K562 (cell line): Measurements from ENCODE around the gene TOR1A. TPM values are rescaled to one million over a fixed set of nuclear protein-coding genes. Genes with fewer than 3 reads are reported as not detected.
A peak's percentile ranks its signal among the peaks of the same experiment; 100 is the strongest.

Experiments used
- ATAC-seq: fragments of 200-7000 bp; cut with Tn5 transposase; 3 replicates; pipeline ENCODE4 v1.9.1; 2020; ENCODE audit warnings: moderate library complexity
- BruUV-seq: library from RNA; stranded (reverse); fragments of 400-500 nt; replicated peaks from 2 replicates; lab custom pipeline; 2021; lab: Mats Ljungman, UMichigan
- CTCF ChIA-PET: fragments of 300-600 bp; formaldehyde crosslinking; extraction: SDS; loops from one replicate; lab custom pipeline; 2021; ENCODE audit warnings: low intra/inter-chr PET ratio; lab: Yijun Ruan, JAX
- POLR2A ChIA-PET: fragments of 300-600, 350-650 bp; sonication (Branson Sonifier 250); formaldehyde crosslinking; extraction: SDS; loops from one replicate; lab custom pipeline; 2021; ENCODE audit warnings: antibody characterized with exemption, inconsistent platforms; lab: Yijun Ruan, JAX
- DNase-seq, 4 experiments: peaks; one replicate each; pipeline versions ENCODE4 v3.0.0 to v3.0.0-alpha.2; 2011 to 2018; ENCODE audit warnings: low spot score in 3 of 4, mixed read lengths in 3 of 4; ENCODE audit errors: extremely low read depth in 1 of 4
- FAIRE-seq: peaks from 2 replicates; lab custom pipeline; 2011; peaks lifted over from hg19 to GRCh38; lab: Jason Lieb, UNC
- H2AFZ ChIP-seq: 2 replicates; pipeline ENCODE4 v1.6.0; 2011; ENCODE audit warnings: low read depth, low read length, control low read depth, inconsistent platforms
- H3K27ac ChIP-seq: fragments of 200-600 bp; 3 replicates; pipeline ENCODE4 v1.8.0; 2011; ENCODE audit warnings: low read depth, mild to moderate bottlenecking, control low read depth, inconsistent platforms, low read length, moderate library complexity, mixed read lengths; ENCODE audit errors: extremely low read depth
- H3K27me3 ChIP-seq, 2 experiments: fragments of 300-600 bp in 1 of 2; 2 replicates in 1 of 2; 3 replicates in 1 of 2; pipeline versions ENCODE4 v1.6.0 to v1.8.0; 2011; ENCODE audit warnings: inconsistent platforms in 2 of 2, low read length in 2 of 2, mild to moderate bottlenecking in 1 of 2, mixed read lengths in 1 of 2, moderate library complexity in 1 of 2; ENCODE audit not compliant: control insufficient read depth in 2 of 2, insufficient read depth in 2 of 2
- H3K36me3 ChIP-seq: fragments of 300-600 bp; 3 replicates; pipeline ENCODE4 v1.8.0; 2011; ENCODE audit warnings: mild to moderate bottlenecking, low read length, inconsistent platforms; ENCODE audit not compliant: control insufficient read depth, insufficient read depth
- H3K4me1 ChIP-seq, 2 experiments: fragments of 200-600 bp in 1 of 2; replicated peaks in 1 of 2; 2 replicates in 1 of 2; 3 replicates in 1 of 2; pipeline versions ENCODE4 v1.5.1 to v1.8.0; 2011; ENCODE audit warnings: inconsistent platforms in 2 of 2, low read length in 2 of 2, mild to moderate bottlenecking in 1 of 2, mixed read lengths in 1 of 2, moderate library complexity in 1 of 2; ENCODE audit not compliant: control insufficient read depth in 2 of 2, insufficient read depth in 2 of 2
- H3K4me2 ChIP-seq: 2 replicates; pipeline ENCODE4 v1.6.1; 2011; ENCODE audit warnings: low read length, control low read depth, inconsistent platforms, mixed read lengths; ENCODE audit not compliant: insufficient read depth
- H3K4me3 ChIP-seq: fragments of 200-600 bp; sonication (generic), shearing (Covaris generic); 2 replicates; pipeline ENCODE4 v1.5.1; 2016; ENCODE audit warnings: control low read depth, inconsistent platforms
- H3K79me2 ChIP-seq: fragments of 200-600 bp; 3 replicates; pipeline ENCODE4 v1.8.0; 2011; ENCODE audit warnings: low read length, inconsistent platforms; ENCODE audit not compliant: control insufficient read depth, insufficient read depth
- H3K9ac ChIP-seq, 2 experiments: 2 replicates each; pipeline versions ENCODE4 v1.6.0 to v1.6.1; 2011; ENCODE audit warnings: low read depth in 2 of 2, low read length in 2 of 2, control low read depth in 1 of 2, inconsistent platforms in 1 of 2, mild to moderate bottlenecking in 1 of 2, mixed read lengths in 1 of 2; ENCODE audit not compliant: insufficient read depth in 1 of 2
- H3K9me1 ChIP-seq: one replicate; pipeline ENCODE4 v1.6.0; 2011; ENCODE audit warnings: inconsistent platforms, mild to moderate bottlenecking, low read length, moderate library complexity; ENCODE audit not compliant: control insufficient read depth, insufficient read depth
- H3K9me3 ChIP-seq: replicated peaks from 2 replicates; pipeline ENCODE4 v1.5.1; 2011; ENCODE audit warnings: low read depth, low read length, inconsistent platforms; ENCODE audit not compliant: control insufficient read depth, insufficient read depth
- H4K20me1 ChIP-seq: replicated peaks from 2 replicates; pipeline ENCODE4 v1.6.1; 2011; ENCODE audit warnings: low read length, inconsistent platforms, mixed read lengths; ENCODE audit not compliant: control insufficient read depth, insufficient read depth
- CBFA2T2 ChIP-seq: fragments of 450-650 bp; conservative IDR thresholded peaks from 2 replicates; pipeline ENCODE4 v1.6.1; 2017; ENCODE audit warnings: mild to moderate bottlenecking
- SRSF9 ChIP-seq: fragments of 200-400 bp; formaldehyde crosslinking; IDR thresholded peaks from 2 replicates; pipeline ENCODE4 v1.6.1; 2017; ENCODE audit warnings: low read depth, low read length, borderline replicate concordance
- whole genome bisulfite sequencing: fragments of 100-300 bp; shearing (Covaris generic); methylation state at CpG from one replicate; pipeline ENCODE4 v1.1.6; 2016; ENCODE audit warnings: low coverage, mixed read lengths; ENCODE audit not compliant: insufficient coverage; ENCODE audit errors: missing lambda C conversion rate; 5-methylcytosine and 5-hydroxymethylcytosine counted together
- in situ Hi-C: fragments of 300-500 bp; cut with MboI; formaldehyde crosslinking; loops from 4 replicates; pipeline ENCODE4 v1.15.0; 2018; ENCODE audit warnings: inconsistent platforms, mixed read lengths
- intact Hi-C: fragments of 100-400 bp; cut with micrococcal nuclease; formaldehyde crosslinking; loops from 2 replicates; pipeline ENCODE4 v1.14.2; 2022
- polyA plus RNA-seq, 8 experiments: library from polyadenylated mRNA; depleted of rRNA in 4 of 8; stranded (reverse) in 5 of 8; unstranded in 3 of 8; fragments of >200 nt; fragmentation: Nextera tagmentation in 2 of 8; fragmentation: Illumina TruSeq in 1 of 8; extraction: Ambion mirVana in 2 of 8; extraction: Trizol in 1 of 8; gene quantifications; 2 replicates each; pipeline versions ENCODE4 v1.2.1 to v1.2.3, GENCODE V29; 2011 to 2014; ENCODE audit warnings: inconsistent platforms in 1 of 8, missing spikeins in 1 of 8
- total RNA-seq, 7 experiments: library from RNA; depleted of rRNA in 6 of 7; stranded (reverse); fragments of >200 nt in 6 of 7; fragmentation: Illumina TruSeq in 2 of 7; extraction: Trizol in 2 of 7; gene quantifications; 2 replicates each; pipeline versions ENCODE4 v1.2.1 to v1.2.3, GENCODE V29; 2011 to 2021; ENCODE audit warnings: low replicate concordance in 1 of 7
- TF ChIP-seq, protein P1 (sequence below): sonication (generic); formaldehyde crosslinking; IDR thresholded peaks from 2 replicates; pipeline ENCODE4 v1.8.0; 2022; ENCODE audit warnings: missing genetic modification reagents, mild to moderate bottlenecking, borderline replicate concordance
- TF ChIP-seq, protein P2 (sequence below): fragments of 250-450 bp; sonication (Bioruptor Pico); IDR thresholded peaks from 2 replicates; pipeline ENCODE4 v1.8.0; 2022; ENCODE audit warnings: inconsistent platforms

TOR1A gene
- total and polyA plus RNA-seq, 9 of the 15 experiments (the other 6 are each of a cell fraction or from before 2014, with no cell fraction given), result 4.5 to 85.8 (median 51.3) TPM

- FAIRE-seq, result no peak
- Histone ChIP-seq H3K27ac (no peak overlapping the region), H3K4me3 (no peak overlapping the region), H3K27me3 (no peaks in the 10 kb centered on the region; a peak in 1 of 5 replicates), H3K9me3 (no peaks in the 10 kb centered on the region), H3K4me1 (peaks cover 9 to 18% of the 10 kb centered on the region in 2 experiments), H3K9me1 (no peaks in the 10 kb centered on the region), H3K79me2 (no peaks in the 10 kb centered on the region), H2AFZ (no peak overlapping the region), H3K9ac (peak overlapping the region in 1 of 2 experiments; percentile 59; a peak in 1 of 4 replicates), H4K20me1 (no peaks in the 10 kb centered on the region), H3K4me2 (no peak overlapping the region), H3K36me3 (no peaks in the 10 kb centered on the region)
- in situ Hi-C loops, result loop anchor here (5.0 to 25.0 kb wide), 4 partner anchors 45 to 1495 kb away; partner anchors contain the start of genes ASB6, GOLGA2 and SWI5
- no peak for DNase-seq
- TF ChIP-seq SRSF9, result no peak
- TF ChIP-seq, protein P1, sequence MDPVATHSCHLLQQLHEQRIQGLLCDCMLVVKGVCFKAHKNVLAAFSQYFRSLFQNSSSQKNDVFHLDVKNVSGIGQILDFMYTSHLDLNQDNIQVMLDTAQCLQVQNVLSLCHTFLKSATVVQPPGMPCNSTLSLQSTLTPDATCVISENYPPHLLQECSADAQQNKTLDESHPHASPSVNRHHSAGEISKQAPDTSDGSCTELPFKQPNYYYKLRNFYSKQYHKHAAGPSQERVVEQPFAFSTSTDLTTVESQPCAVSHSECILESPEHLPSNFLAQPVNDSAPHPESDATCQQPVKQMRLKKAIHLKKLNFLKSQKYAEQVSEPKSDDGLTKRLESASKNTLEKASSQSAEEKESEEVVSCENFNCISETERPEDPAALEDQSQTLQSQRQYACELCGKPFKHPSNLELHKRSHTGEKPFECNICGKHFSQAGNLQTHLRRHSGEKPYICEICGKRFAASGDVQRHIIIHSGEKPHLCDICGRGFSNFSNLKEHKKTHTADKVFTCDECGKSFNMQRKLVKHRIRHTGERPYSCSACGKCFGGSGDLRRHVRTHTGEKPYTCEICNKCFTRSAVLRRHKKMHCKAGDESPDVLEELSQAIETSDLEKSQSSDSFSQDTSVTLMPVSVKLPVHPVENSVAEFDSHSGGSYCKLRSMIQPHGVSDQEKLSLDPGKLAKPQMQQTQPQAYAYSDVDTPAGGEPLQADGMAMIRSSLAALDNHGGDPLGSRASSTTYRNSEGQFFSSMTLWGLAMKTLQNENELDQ, result peak; percentile 64; the same call in 1 of the 2 replicates
- TF ChIP-seq, protein P2, sequence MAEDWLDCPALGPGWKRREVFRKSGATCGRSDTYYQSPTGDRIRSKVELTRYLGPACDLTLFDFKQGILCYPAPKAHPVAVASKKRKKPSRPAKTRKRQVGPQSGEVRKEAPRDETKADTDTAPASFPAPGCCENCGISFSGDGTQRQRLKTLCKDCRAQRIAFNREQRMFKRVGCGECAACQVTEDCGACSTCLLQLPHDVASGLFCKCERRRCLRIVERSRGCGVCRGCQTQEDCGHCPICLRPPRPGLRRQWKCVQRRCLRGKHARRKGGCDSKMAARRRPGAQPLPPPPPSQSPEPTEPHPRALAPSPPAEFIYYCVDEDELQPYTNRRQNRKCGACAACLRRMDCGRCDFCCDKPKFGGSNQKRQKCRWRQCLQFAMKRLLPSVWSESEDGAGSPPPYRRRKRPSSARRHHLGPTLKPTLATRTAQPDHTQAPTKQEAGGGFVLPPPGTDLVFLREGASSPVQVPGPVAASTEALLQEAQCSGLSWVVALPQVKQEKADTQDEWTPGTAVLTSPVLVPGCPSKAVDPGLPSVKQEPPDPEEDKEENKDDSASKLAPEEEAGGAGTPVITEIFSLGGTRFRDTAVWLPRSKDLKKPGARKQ (CRISPR knock-in tag), result no peak
- TF ChIP-seq CBFA2T2, result 0 out of 2 replicates have a peak, but pooled peaks have one; percentile 4
- POLR2A ChIA-PET, result interaction anchor here (0.6 to 1.4 kb wide), 5 partner anchors 9 to 44 kb away, joined by 3 to 6 read pairs (median 4); no protein-coding TSS in a partner anchor
- no peak for ATAC-seq
- CTCF ChIA-PET, result interaction anchor here (4.3 to 4.9 kb wide), 2 partner anchors 44 to 55 kb away, joined by 46 to 112 read pairs; no protein-coding TSS in a partner anchor
- intact Hi-C loops, result loop anchor here (2.0 to 10.0 kb wide), 3 partner anchors 55 to 1485 kb away; no protein-coding TSS in a partner anchor
- BruUV-seq, result no TSS peak
- 20% methylated on average over 5 of the region's 5 CpGs for WGBS
Observed at GRCh38 chr9:129781981-129782380, 42.0 kb downstream of the TOR1A start.
